ENCODE measurements around the gene SSPN.

The SSPN gene

GRCh38 chr12:26187014-26187798 lies 8.2 kb upstream of the SSPN start:
- DNase-seq, result no peak

- DNase-seq, result no peak
Observed at GRCh38 chr12:26188127-26188526, 7.2 kb upstream of the SSPN start.

GRCh38 chr12:26188641-26189040 lies 6.7 kb upstream of the SSPN start:
- DNase-seq, result no peak

DNA sequence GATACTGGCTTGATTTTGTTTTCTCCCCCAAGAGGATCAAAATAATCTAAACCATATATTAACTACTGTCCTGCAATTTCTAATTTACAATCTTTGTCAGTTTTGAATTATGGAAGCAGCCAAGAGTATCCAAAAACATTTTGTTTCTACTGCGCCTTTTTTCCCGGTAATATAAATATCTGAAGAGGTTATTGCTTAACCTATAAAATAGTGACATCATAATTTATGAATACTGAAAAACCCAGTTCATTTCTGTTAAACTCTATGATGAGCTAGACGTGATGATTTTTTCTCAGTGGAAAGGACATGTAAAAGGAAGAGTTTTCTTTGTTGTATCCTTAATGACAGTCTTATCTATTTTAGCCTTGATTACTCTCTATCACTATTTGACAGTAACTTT lies 3.2 kb upstream of the SSPN start:
- DNase-seq, result no peak

GRCh38 chr12:26193539-26193938 lies 1.8 kb upstream of the SSPN start:
- no peak for DNase-seq

GRCh38 chr12:26195641-26196420 lies 458 bp downstream of the SSPN start:
- DNase-seq, result peak in 1 of 2 experiments; percentile 57

DNA sequence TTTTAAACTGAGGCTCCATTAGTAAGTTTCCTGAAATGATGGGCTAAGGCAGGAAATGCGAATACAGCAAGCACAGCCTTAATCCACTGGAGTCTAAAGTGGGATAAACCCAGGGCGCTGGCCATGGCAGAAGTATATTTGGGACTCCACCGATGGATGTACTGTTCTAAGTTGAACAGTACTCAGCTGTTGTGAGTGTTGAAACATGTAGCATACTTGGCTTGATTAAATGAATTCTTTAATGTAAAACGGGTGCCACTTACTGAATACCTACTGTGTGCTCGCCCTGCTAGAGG lies 996 bp downstream of the SSPN start:
- DNase-seq, result no peak

GRCh38 chr12:26197832-26198231 lies 2.5 kb downstream of the SSPN start:
- peak in 1 of 2 experiments; percentile 16 for DNase-seq

DNA sequence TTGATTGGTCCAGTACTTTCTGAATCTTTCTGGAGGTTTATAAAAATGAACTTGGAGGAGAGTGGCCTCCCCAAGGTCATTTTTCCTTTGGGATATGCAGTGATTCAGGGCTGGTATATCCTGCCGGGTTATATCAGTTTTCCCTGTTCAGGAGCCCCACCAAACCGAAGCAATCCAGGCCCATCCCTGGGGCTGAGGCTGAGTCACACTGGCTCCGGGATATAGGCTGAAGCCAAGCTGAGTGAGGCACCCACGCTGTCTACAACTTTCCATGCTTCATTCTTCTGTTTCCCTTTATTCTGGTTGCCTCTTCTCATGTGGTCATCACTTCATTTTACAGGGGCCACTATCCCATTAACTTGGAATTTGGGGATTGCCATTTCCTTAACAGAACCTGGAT lies 3.4 kb downstream of the SSPN start:
- no peak for DNase-seq

- DNase-seq, result no peak
Observed at GRCh38 chr12:26203167-26203780, 7.9 kb downstream of the SSPN start.

DNA sequence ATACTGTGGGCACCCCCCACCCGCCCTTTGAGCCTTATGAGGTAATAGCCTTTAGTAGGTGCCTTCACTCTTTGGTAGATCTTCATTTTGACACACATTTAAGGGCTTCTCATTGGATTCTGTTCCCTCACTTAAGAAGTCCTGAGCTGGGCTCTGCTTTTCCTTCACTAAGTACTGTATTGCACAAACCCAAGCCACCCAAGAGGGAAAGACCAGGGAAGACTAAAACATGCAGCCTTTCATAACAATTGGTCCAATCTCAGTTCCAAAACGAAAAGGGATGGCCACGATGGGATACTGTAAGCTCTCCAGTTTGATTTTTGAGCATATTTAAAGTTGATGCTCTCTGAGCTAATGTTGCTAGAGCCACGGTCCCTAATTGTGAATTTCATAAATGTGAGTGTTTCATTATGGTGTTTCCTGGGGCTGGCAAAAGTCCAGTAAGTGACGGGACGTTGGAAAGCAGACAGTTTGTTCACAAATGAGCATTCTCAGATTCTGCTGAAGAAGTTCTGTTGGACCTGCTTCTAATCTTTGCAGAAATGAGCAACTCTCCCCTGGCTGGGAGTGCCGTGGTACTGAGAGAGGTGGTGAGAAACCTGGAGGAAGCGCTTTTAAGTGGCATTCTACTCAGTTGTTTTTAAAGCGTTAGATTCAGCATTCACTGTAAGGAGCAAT lies 9.4 kb downstream of the SSPN start:
- DNase-seq, result no peak

GRCh38 chr12:26205298-26205697 lies 9.9 kb downstream of the SSPN start:
- DNase-seq, result no peak

DNA sequence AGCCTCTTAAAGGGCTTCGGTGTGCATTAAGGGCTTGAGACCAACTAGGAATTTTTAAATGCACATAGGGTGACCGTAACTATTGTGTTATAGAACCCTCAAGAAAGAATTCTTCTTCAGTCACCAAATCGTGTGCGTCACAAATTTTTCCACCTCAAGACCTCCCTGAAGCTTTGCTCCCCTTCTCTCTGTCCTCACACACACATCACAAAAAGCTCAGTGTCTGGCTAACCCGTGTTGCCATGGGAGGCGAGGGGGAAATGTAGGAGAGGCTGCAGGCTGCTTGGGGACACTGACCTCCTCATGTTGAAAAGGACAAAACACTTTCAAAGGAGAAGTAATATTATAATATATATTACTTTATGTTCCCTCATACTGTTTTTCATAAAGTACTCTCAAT lies 10.6 kb downstream of the SSPN start:
- no peak for DNase-seq

GRCh38 chr12:26211331-26211730 lies 16.0 kb downstream of the SSPN start:
- DNase-seq, result no peak

DNA sequence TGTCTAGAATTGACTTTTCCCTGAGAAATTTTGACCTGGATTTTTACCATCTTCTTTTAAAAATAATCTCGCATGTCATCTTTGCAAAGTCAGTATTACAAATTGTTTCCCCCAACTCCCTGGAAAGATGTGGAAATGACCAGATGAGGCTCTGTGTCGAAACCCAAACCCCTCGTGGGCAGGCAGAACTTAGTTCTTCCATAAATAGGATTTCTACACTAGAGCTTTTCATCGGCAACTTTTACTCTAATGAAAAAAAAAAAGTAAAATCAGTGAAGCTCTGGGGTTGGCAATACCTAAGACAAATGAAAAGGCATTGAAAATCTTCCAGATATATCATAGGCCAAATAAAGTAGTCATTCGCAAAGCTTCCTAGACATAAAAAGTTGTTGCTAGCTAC lies 17.0 kb downstream of the SSPN start:
- no peak for DNase-seq

GRCh38 chr12:26212988-26213387 lies 17.6 kb downstream of the SSPN start:
- DNase-seq, result no peak

GRCh38 chr12:26214121-26214520 lies 18.7 kb downstream of the SSPN start:
- DNase-seq, result no peak

GRCh38 chr12:26219736-26220135 lies 24.4 kb downstream of the SSPN start:
- no peak for DNase-seq

GRCh38 chr12:26224657-26225056 lies 29.3 kb downstream of the SSPN start:
- peak in 1 of 2 experiments; percentile 28 for DNase-seq

GRCh38 chr12:26226122-26226521 lies 30.7 kb downstream of the SSPN start:
- no peak for DNase-seq

GRCh38 chr12:26226629-26227360 lies 31.4 kb downstream of the SSPN start:
- DNase-seq, result no peak

DNA sequence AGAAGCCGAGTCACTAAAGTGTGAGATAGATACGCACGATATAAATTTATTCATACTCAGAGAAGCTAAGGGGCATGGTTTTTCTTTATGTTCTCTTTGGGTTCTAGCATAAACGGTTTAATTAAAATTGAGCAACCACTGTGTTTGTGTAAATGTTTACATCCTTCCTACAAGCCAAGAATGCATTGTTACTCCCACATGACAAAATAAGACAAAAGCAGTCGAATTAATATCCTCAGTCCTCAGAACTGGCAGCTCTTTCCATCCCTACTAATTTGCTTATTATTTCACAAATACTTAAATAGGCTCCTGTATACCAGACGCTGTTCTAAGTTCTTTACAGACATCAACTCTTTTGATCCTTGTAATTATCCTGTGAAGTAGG lies 32.0 kb downstream of the SSPN start:
- DNase-seq, result no peak

DNA sequence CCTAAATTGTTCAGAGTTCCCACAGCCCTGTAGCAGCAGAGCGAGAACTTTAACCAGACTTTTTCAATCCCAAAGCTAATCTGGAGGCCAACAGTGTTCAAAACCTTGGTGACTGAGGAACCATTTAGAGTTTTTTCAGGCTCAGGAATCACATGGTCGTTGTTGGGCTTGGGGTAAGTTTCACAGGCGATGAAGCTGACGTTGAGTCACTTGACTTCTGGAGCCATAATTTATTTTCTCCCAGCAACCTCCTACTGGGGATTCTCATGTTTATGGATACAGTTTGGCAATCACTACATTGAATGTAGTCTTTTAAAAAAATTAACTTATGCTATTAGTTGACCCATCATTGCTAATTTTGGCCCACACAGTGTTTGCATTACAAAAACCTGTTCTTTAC lies 34.5 kb downstream of the SSPN start:
- DNase-seq, result no peak

Data from NCI-H446 (cell line).